ENCODE data around the gene DIP2A. TPM values are rescaled to one million over a fixed set of nuclear protein-coding genes. Genes with fewer than 3 reads are reported as not detected.

Gene DIP2A
- polyA plus RNA-seq, 1 donor (not counting 4 experiments of a cell fraction or from before 2014, with no cell fraction given), result 41.6 TPM

GRCh38 chr21:46441961-46442498 is 16.7 kb upstream of the DIP2A start:
- H3K9ac ChIP-seq (ENCODE audit: control insufficient read depth, extremely low read depth, insufficient read depth, low read length), result no peak overlapping the region
- no peaks in the 10 kb centered on the region for H3K9me3 ChIP-seq (ENCODE audit: control insufficient read depth, low read depth, low read length)
- DNase-seq (ENCODE audit: low read depth, low spot score), result no peak
- H3K4me1 ChIP-seq (ENCODE audit: control insufficient read depth, extremely low read depth, insufficient read depth, low read length), result no peaks in the 10 kb centered on the region
- no peak overlapping the region for H3K4me3 ChIP-seq (ENCODE audit: control insufficient read depth in 2 of 3, extremely low read depth in 1 of 3, insufficient read depth in 2 of 3, low read depth in 1 of 3, low read length in 3 of 3)
- no peak for FAIRE-seq
- TF ChIP-seq EZH2 (IDR thresholded peaks at IDR 0.05; ENCODE audit: low read length) (no peak), CTCF (optimal IDR thresholded peaks at IDR 0.05 in 1 of 3, IDR thresholded peaks at IDR 0.05 in 1 of 3, conservative IDR thresholded peaks at IDR 0.05 in 1 of 3; ENCODE audit: extremely low read depth in 1 of 3, insufficient read depth in 2 of 3, low read length in 3 of 3) (no peak)
- peaks cover 19 to 41% of the 10 kb centered on the region in 2 experiments for H3K36me3 ChIP-seq (ENCODE audit: control insufficient read depth in 2 of 2, extremely low read depth in 1 of 2, insufficient read depth in 2 of 2, low read length in 2 of 2)
- dilution Hi-C loops (cut with MboI; ENCODE audit: extremely low pct_ligation_motif_present, low sequenced_read_pairs), result no loop called here
- no peak overlapping the region for H3K27ac ChIP-seq (ENCODE audit: control insufficient read depth, insufficient read depth, low read length)
- H4K20me1 ChIP-seq (ENCODE audit: control insufficient read depth, extremely low read depth, insufficient read depth, low read length), result no peaks in the 10 kb centered on the region
- H2AFZ ChIP-seq (ENCODE audit: control insufficient read depth, low read length), result no peak overlapping the region
- H3K9me1 ChIP-seq (ENCODE audit: control insufficient read depth, extremely low read depth, insufficient read depth, low read length), result no peaks in the 10 kb centered on the region
- no peaks in the 10 kb centered on the region for H3K27me3 ChIP-seq (ENCODE audit: control insufficient read depth, extremely low read depth, insufficient read depth, low read length)
- no peak overlapping the region for H3K4me2 ChIP-seq (ENCODE audit: control insufficient read depth, extremely low read depth, insufficient read depth, low read depth, low read length)
- no peaks in the 10 kb centered on the region for H3K79me2 ChIP-seq (ENCODE audit: control insufficient read depth, insufficient read depth, low read length)

- Histone ChIP-seq H3K4me2 (ENCODE audit: control insufficient read depth, extremely low read depth, insufficient read depth, low read depth, low read length) (no peak overlapping the region), H3K4me3 (ENCODE audit: control insufficient read depth in 2 of 3, extremely low read depth in 1 of 3, insufficient read depth in 2 of 3, low read depth in 1 of 3, low read length in 3 of 3) (no peak overlapping the region), H2AFZ (ENCODE audit: control insufficient read depth, low read length) (no peak overlapping the region), H3K9ac (ENCODE audit: control insufficient read depth, extremely low read depth, insufficient read depth, low read length) (no peak overlapping the region), H3K4me1 (ENCODE audit: control insufficient read depth, extremely low read depth, insufficient read depth, low read length) (no peaks in the 10 kb centered on the region), H3K9me3 (ENCODE audit: control insufficient read depth, low read depth, low read length) (no peaks in the 10 kb centered on the region), H3K27ac (ENCODE audit: control insufficient read depth, insufficient read depth, low read length) (no peak overlapping the region), H4K20me1 (ENCODE audit: control insufficient read depth, extremely low read depth, insufficient read depth, low read length) (peaks cover 2% of the 10 kb centered on the region), H3K9me1 (ENCODE audit: control insufficient read depth, extremely low read depth, insufficient read depth, low read length) (no peaks in the 10 kb centered on the region), H3K27me3 (ENCODE audit: control insufficient read depth, extremely low read depth, insufficient read depth, low read length) (no peaks in the 10 kb centered on the region), H3K36me3 (ENCODE audit: control insufficient read depth in 2 of 2, extremely low read depth in 1 of 2, insufficient read depth in 2 of 2, low read length in 2 of 2) (peaks cover 17 to 41% of the 10 kb centered on the region in 2 experiments), H3K79me2 (ENCODE audit: control insufficient read depth, insufficient read depth, low read length) (peaks cover 2% of the 10 kb centered on the region)
- DNase-seq (ENCODE audit: low read depth, low spot score) (no peak), FAIRE-seq (no peak)
- no peak for TF ChIP-seq EZH2 (IDR thresholded peaks at IDR 0.05; ENCODE audit: low read length)
- TF ChIP-seq CTCF (optimal IDR thresholded peaks at IDR 0.05 in 1 of 3, IDR thresholded peaks at IDR 0.05 in 1 of 3, conservative IDR thresholded peaks at IDR 0.05 in 1 of 3; ENCODE audit: extremely low read depth in 1 of 3, insufficient read depth in 2 of 3, low read length in 3 of 3), result no peak
- dilution Hi-C loops (cut with MboI; ENCODE audit: extremely low pct_ligation_motif_present, low sequenced_read_pairs), result no loop called here
Measured at GRCh38 chr21:46442938-46443337, 15.8 kb upstream of the DIP2A start.

Measured in keratinocyte (primary cell).